EL (cell line): ENCODE data around the gene ADCY9.

Source experiments
- DNase-seq: peaks from one replicate; pipeline ENCODE4 v3.0.0-alpha.2; 2016

Gene ADCY9

DNA sequence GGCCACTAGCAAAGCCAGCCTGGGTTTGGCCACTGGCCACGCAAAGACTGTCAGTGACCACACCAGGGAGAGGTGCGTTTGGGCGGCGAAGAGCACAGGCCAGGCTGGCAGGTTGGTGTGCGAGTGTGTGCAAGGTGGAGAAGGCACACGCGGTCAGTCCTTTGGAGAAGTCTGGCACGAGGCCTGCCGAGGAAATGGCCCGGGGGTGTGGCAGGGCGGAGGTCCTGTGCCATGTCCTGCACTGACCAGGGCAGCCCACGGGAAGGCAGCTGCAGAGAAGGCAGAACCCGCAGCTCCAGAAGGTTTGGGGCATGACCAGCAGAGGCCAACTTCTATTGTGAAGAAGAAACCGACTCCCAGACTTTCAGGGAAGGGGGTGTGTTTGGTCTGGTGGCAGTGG lies 90.8 kb downstream of the ADCY9 start:
- no peak for DNase-seq

DNA sequence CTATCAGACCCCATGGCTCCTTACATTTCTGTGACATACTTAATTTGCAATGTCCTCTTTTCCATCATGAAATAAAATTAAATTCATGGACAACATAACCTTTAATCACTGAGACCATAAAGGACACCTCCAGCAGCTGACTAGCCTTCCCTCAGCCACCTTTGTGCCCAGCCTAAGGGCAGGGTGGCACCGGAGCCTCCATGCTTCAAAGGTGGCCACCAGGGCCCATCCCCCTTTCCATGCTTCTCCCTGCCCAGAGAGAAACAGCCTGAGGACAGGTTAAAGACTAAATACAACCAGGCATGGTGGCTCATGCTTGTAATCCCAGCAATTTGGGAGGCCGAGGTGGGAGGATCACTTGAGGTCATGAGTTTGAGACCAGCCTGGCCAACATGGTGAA lies 94.3 kb downstream of the ADCY9 start:
- no peak for DNase-seq

- DNase-seq, result no peak
Measured at GRCh38 chr16:4021070-4021779, 95.0 kb downstream of the ADCY9 start.

GRCh38 chr16:4019371-4019791 lies 96.9 kb downstream of the ADCY9 start:
- peak; percentile 22 for DNase-seq

- no peak for DNase-seq
Measured at GRCh38 chr16:4018391-4018790, 97.9 kb downstream of the ADCY9 start.

- no peak for DNase-seq
Measured at GRCh38 chr16:4017807-4018206, 98.4 kb downstream of the ADCY9 start.

- no peak for DNase-seq
Measured at GRCh38 chr16:4016658-4017057, 99.6 kb downstream of the ADCY9 start.

GRCh38 chr16:4016005-4016352 lies 100.3 kb downstream of the ADCY9 start:
- no peak for DNase-seq

- no peak for DNase-seq
Measured at GRCh38 chr16:4015275-4016004, 100.8 kb downstream of the ADCY9 start.

DNA sequence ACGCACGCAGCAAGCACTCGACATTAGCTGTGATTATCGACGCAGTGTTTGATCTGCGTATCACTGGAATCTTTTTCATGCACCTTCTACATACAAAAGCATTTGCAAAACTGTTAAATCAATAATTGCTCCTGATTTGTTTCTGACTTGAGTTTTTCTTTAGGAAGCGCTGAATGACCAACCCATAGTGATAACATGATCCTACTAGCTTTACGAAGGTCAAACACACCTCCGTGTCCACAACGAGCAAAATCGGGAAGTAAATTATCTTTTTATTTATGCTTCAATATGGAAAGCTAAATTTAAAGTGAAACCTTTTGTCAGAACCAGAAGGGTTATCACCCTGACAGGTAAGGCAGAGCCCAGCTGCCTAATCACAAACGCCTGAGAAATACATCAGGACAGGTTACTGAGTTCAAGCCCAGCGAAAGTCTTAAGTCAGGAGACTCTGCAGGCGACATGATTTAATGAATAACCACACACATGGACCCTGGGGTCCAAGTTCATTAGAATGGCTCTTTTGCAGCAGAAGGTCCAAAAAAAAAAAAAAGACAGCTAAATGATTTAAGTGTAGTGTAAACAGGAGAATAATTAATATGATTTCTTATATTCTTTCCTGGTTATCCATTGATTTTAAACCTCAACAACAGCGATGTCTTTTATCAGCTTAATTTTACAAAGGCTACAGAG lies 104.2 kb downstream of the ADCY9 start:
- DNase-seq, result no peak

- no peak for DNase-seq
Measured at GRCh38 chr16:4011225-4011939, 104.9 kb downstream of the ADCY9 start.

- DNase-seq, result no peak
Measured at GRCh38 chr16:4010225-4011158, 105.8 kb downstream of the ADCY9 start.

DNA sequence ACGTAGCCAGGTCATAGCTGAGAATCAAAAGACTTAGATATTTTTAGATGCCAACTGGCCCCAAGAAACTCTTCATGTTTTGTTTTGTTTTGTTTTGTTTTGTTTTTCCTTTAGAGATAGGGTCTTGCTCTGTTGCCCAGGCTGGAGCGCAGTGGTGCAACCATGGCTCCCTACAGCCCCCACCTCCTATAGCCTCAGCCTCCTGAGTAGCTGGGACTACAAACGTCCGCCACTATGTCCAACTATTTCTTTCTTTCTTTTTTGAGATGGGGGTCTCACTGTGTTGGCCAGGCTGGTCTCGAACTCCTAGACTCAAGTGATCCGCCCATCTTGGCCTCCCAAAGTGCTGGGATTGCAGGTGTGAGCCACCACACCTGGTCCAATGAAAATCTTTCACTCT lies 107.1 kb downstream of the ADCY9 start:
- DNase-seq, result no peak

DNA sequence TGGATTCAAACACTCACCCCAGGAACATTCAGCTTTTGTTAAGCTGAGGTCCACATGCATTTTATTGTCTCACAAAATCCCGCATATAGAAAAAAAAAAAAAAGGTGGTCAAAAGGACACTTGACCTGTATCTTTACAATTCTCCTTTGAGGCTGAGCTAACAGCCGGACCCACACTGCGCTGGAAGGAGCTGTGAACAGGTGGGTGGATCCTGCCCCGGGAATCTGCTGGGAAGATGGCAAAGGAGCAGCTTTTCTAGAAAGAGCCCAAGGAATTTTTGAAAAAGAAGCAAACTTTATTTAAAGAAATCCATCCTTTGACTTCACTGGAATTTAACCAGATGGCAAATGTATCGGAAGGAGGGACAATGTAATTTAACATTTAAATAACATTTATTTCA lies 108.1 kb downstream of the ADCY9 start:
- DNase-seq, result no peak

- DNase-seq, result no peak
Measured at GRCh38 chr16:4006397-4006999, 109.7 kb downstream of the ADCY9 start.

- DNase-seq, result no peak
Measured at GRCh38 chr16:4005731-4006130, 110.5 kb downstream of the ADCY9 start.

GRCh38 chr16:4005281-4005680 lies 111.0 kb downstream of the ADCY9 start:
- no peak for DNase-seq

GRCh38 chr16:4004206-4004605 lies 112.0 kb downstream of the ADCY9 start:
- no peak for DNase-seq

- DNase-seq, result no peak
Measured at GRCh38 chr16:4003576-4003975, 112.7 kb downstream of the ADCY9 start.

DNA sequence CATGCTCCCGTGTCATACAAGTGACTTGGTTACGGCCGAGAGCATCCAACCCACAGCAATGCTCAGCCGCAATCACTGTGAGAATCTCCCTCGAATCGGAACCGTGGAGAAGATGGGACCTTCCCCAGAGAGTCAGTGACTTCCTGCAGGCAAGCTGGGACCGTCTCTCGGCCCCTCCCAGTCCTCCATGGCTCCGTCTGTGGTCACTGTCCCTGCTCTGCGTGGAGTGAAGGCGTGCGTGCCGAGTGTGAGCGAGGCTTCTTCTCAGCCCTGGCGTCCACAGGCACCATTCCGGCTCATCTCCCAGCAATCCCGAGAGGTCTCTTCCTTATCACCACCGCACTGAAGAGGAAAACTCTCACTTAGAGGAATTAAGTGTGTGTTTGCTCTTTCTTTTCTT lies 113.1 kb downstream of the ADCY9 start:
- DNase-seq, result no peak

GRCh38 chr16:4002121-4002520 lies 114.1 kb downstream of the ADCY9 start:
- no peak for DNase-seq
